OCI-LY1 (cell line): ENCODE data around the gene PAFAH1B1.

Source experiments
- H2AFZ ChIP-seq: fragments of 200-600 bp; sonication (generic), shearing (Covaris generic); 2 replicates; pipeline ENCODE4 v1.6.0; 2014; ENCODE audit warnings: antibody characterized with exemption, mild to moderate bottlenecking, low read length
- H3F3A ChIP-seq: fragments of 200-600 bp; sonication (generic), shearing (Covaris generic); 2 replicates; pipeline ENCODE4 v1.6.0; 2014; ENCODE audit warnings: mild to moderate bottlenecking, antibody characterized with exemption, low read length, moderate library complexity; ENCODE audit not compliant: insufficient read depth
- H3K27ac ChIP-seq: fragments of 200-600 bp; sonication (generic); 2 replicates; pipeline ENCODE4 v1.5.1; 2014; ENCODE audit warnings: low read length, mixed run types, mild to moderate bottlenecking, low read depth; ENCODE audit not compliant: poor library complexity, severe bottlenecking
- H3K27me3 ChIP-seq: fragments of 200-600 bp; sonication (generic); 2 replicates; pipeline ENCODE4 v1.6.0; 2014; ENCODE audit warnings: antibody characterized with exemption, mild to moderate bottlenecking, low read length, moderate library complexity; ENCODE audit not compliant: insufficient read depth
- H3K36me3 ChIP-seq: fragments of 200-600 bp; sonication (generic); 2 replicates; pipeline ENCODE4 v1.6.1; 2014; ENCODE audit warnings: mild to moderate bottlenecking, antibody characterized with exemption, low read length, moderate library complexity, mixed read lengths; ENCODE audit not compliant: insufficient read depth
- H3K4me1 ChIP-seq: fragments of 200-600 bp; sonication (generic); 2 replicates; pipeline ENCODE4 v1.5.1; 2014; ENCODE audit warnings: mild to moderate bottlenecking, low read length, moderate library complexity; ENCODE audit not compliant: insufficient read depth, severe bottlenecking
- H3K4me2 ChIP-seq: fragments of 200-600 bp; sonication (generic), shearing (Covaris generic); 2 replicates; pipeline ENCODE4 v1.6.1; 2014; ENCODE audit warnings: low read length
- H3K4me3 ChIP-seq: fragments of 200-600 bp; sonication (generic); 2 replicates; pipeline ENCODE4 v1.5.1; 2014; ENCODE audit warnings: low read length, low read depth, mild to moderate bottlenecking, mixed read lengths; ENCODE audit not compliant: poor library complexity, severe bottlenecking
- H3K79me2 ChIP-seq: fragments of 200-600 bp; shearing (Covaris generic); 2 replicates; pipeline ENCODE4 v1.6.1; 2016; ENCODE audit warnings: mixed run types, low read length, mixed read lengths; ENCODE audit not compliant: insufficient read depth
- H3K9ac ChIP-seq: fragments of 200-600 bp; sonication (generic), shearing (Covaris generic); 2 replicates; pipeline ENCODE4 v1.6.1; 2014; ENCODE audit warnings: mild to moderate bottlenecking, low read length, mixed read lengths
- H3K9me2 ChIP-seq: fragments of 200-600 bp; sonication (generic), shearing (Covaris generic); 2 replicates; pipeline ENCODE4 v1.6.1; 2014; ENCODE audit warnings: low read depth, mild to moderate bottlenecking, low read length, mixed read lengths
- H3K9me3 ChIP-seq: fragments of 200-600 bp; shearing (Covaris generic); 2 replicates; pipeline ENCODE4 v1.6.1; 2014; ENCODE audit warnings: low read length, mixed read lengths
- H4K20me1 ChIP-seq: fragments of 200-600 bp; sonication (generic), shearing (Covaris generic); 2 replicates; pipeline ENCODE4 v1.6.0; 2016; ENCODE audit warnings: mild to moderate bottlenecking, low read length; ENCODE audit not compliant: insufficient read depth
- CTCF ChIP-seq: fragments of 200-600 bp; sonication (generic), shearing (Covaris generic); IDR thresholded peaks from 2 replicates; pipeline ENCODE4 v1.5.1; 2017; ENCODE audit warnings: mild to moderate bottlenecking, antibody characterized with exemption, low read length, moderate library complexity, mixed read lengths
- EZH2 ChIP-seq: fragments of 200-600 bp; sonication (generic), shearing (Covaris generic); IDR thresholded peaks from 2 replicates; pipeline ENCODE4 v1.8.0; 2017; ENCODE audit warnings: borderline replicate concordance, mixed run types, mild to moderate bottlenecking, antibody characterized with exemption, low read length, moderate library complexity, mixed read lengths

Gene PAFAH1B1

GRCh38 chr17:2580661-2581060 lies 12.8 kb upstream of the PAFAH1B1 start:
- no peak overlapping the region for H2AFZ ChIP-seq
- no peak for TF ChIP-seq CTCF
- TF ChIP-seq EZH2: no peak

GRCh38 chr17:2582493-2582892 lies 11.0 kb upstream of the PAFAH1B1 start:
- H3F3A ChIP-seq: no peaks in the 10 kb centered on the region
- no peaks in the 10 kb centered on the region for H3K9me2 ChIP-seq
- TF ChIP-seq EZH2 (no peak), CTCF (no peak)
- no peak overlapping the region for H3K9ac ChIP-seq
- H3K36me3 ChIP-seq: no peaks in the 10 kb centered on the region
- no peaks in the 10 kb centered on the region for H3K4me1 ChIP-seq
- H3K4me2 ChIP-seq: no peak overlapping the region
- H2AFZ ChIP-seq: no peak overlapping the region
- H3K79me2 ChIP-seq: no peaks in the 10 kb centered on the region
- H4K20me1 ChIP-seq: no peaks in the 10 kb centered on the region
- H3K4me3 ChIP-seq: no peak overlapping the region
- no peaks in the 10 kb centered on the region for H3K9me3 ChIP-seq
- H3K27me3 ChIP-seq: no peaks in the 10 kb centered on the region
- H3K27ac ChIP-seq: no peak overlapping the region

More at GRCh38 chr17:2580661-2581060, 12.8 kb upstream of the PAFAH1B1 start:
- Histone ChIP-seq H3K79me2 (no peaks in the 10 kb centered on the region), H4K20me1 (no peaks in the 10 kb centered on the region), H3K27me3 (no peaks in the 10 kb centered on the region), H3F3A (no peaks in the 10 kb centered on the region), H3K9me2 (no peaks in the 10 kb centered on the region), H3K27ac (no peak overlapping the region), H3K4me3 (no peak overlapping the region), H3K4me2 (no peak overlapping the region), H3K9me3 (no peaks in the 10 kb centered on the region), H3K9ac (no peak overlapping the region), H3K36me3 (no peaks in the 10 kb centered on the region), H3K4me1 (no peaks in the 10 kb centered on the region)

GRCh38 chr17:2591040-2591640 lies 2.3 kb upstream of the PAFAH1B1 start:
- Histone ChIP-seq H3K79me2 (peaks cover 22% of the 10 kb centered on the region), H3F3A (no peaks in the 10 kb centered on the region), H3K36me3 (no peaks in the 10 kb centered on the region), H3K9ac (no peak overlapping the region), H3K27ac (no peak overlapping the region), H3K4me3 (no peak overlapping the region), H3K27me3 (no peaks in the 10 kb centered on the region), H3K4me2 (no peak overlapping the region), H3K9me3 (no peaks in the 10 kb centered on the region), H3K9me2 (no peaks in the 10 kb centered on the region), H3K4me1 (peaks cover 19% of the 10 kb centered on the region), H4K20me1 (no peaks in the 10 kb centered on the region), H2AFZ (no peak overlapping the region)
- no peak for TF ChIP-seq EZH2
- no peak for TF ChIP-seq CTCF
